Activated CD8-positive, alpha-beta T cell treated with anti-CD3 and anti-CD28 coated beads for 36 hours (primary cell): ENCODE measurements around the gene NDUFB5. TPM values are rescaled to one million over a fixed set of nuclear protein-coding genes. Genes with fewer than 3 reads are reported as not detected.

ENCODE experiments used
- ATAC-seq: fragments of 200-7000 bp; cut with Tn5 transposase; one replicate; pipeline ENCODE4 v1.10.0; 2021; ENCODE audit warnings: mild to moderate bottlenecking, moderate library complexity
- CTCF ChIA-PET: fragments of 350-600 bp; sonication (Branson Sonifier 250); formaldehyde crosslinking; loops from one replicate; lab custom pipeline; 2021; ENCODE audit warnings: antibody characterized with exemption; lab: Charles Lee
- POLR2A ChIA-PET: fragments of 350-600 bp; sonication (Branson Sonifier 250); formaldehyde crosslinking; loops from one replicate; lab custom pipeline; 2021; ENCODE audit warnings: antibody characterized with exemption; lab: Charles Lee
- DNase-seq: peaks from one replicate; pipeline ENCODE4 v3.0.0-alpha.2; 2020
- H3K27ac Mint-ChIP-seq: one replicate; pipeline ENCODE4 v1.8.0; 2021; ENCODE audit warnings: mild to moderate bottlenecking, mixed read lengths
- H3K27me3 Mint-ChIP-seq: one replicate; pipeline ENCODE4 v1.8.0; 2021; ENCODE audit warnings: mixed read lengths
- H3K36me3 Mint-ChIP-seq: one replicate; pipeline ENCODE4 v1.8.0; 2021; ENCODE audit warnings: low read depth, mixed read lengths
- H3K4me1 Mint-ChIP-seq: one replicate; pipeline ENCODE4 v1.8.0; 2021; ENCODE audit warnings: low read depth, mixed read lengths
- H3K4me3 Mint-ChIP-seq: one replicate; pipeline ENCODE4 v1.8.0; 2021; ENCODE audit warnings: mild to moderate bottlenecking, moderate library complexity, mixed read lengths
- H3K9me3 Mint-ChIP-seq: one replicate; pipeline ENCODE4 v1.8.0; 2021; ENCODE audit warnings: mixed read lengths
- intact Hi-C: fragments of 100-400 bp; cut with micrococcal nuclease; formaldehyde crosslinking; loops from one replicate; pipeline ENCODE4 v1.10.0; 2022
- total RNA-seq, 2 experiments: library from RNA; stranded (reverse); gene quantifications; one replicate each; pipeline ENCODE4 v1.2.3, GENCODE V29; 2021
- TF ChIP-seq, protein P1 (sequence below): fragments of 200-600 bp; IDR thresholded peaks from one replicate; pipeline ENCODE4 v1.8.0; 2022; ENCODE audit warnings: antibody characterized with exemption, mild to moderate bottlenecking

NDUFB5 gene
- total RNA-seq, 2 experiments from 2014 or later, result 110 to 113 TPM

DNA sequence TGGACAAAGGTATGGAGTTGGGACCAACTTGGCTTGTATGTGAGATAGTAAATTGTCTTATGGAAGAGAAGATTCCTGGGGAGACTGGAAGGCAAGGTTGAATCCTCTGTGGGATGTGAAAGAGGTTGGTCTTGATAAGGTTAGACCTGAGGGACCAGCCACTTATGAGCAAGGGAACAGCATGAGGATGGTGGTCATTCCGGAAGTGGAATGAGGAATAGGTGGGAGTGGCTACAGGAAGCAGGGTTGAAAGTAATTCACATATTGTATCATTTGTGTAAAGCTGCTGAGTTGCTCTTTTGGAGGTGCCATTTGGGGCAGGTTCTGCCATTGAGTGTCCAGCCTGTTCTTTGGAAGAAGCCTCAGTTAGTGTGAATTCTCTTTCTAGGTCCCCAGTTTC, 61.4 kb downstream of the NDUFB5 start:
- ChIA-PET CTCF (interaction anchor here (1.3 kb wide), 1 partner anchor 17 kb away, joined by 5 read pairs; no protein-coding TSS in a partner anchor), POLR2A (no interaction called here)
- H3K27ac Mint-ChIP-seq, result no peak overlapping the region
- no peaks in the 10 kb centered on the region for H3K27me3 Mint-ChIP-seq
- TF ChIP-seq, protein P1, sequence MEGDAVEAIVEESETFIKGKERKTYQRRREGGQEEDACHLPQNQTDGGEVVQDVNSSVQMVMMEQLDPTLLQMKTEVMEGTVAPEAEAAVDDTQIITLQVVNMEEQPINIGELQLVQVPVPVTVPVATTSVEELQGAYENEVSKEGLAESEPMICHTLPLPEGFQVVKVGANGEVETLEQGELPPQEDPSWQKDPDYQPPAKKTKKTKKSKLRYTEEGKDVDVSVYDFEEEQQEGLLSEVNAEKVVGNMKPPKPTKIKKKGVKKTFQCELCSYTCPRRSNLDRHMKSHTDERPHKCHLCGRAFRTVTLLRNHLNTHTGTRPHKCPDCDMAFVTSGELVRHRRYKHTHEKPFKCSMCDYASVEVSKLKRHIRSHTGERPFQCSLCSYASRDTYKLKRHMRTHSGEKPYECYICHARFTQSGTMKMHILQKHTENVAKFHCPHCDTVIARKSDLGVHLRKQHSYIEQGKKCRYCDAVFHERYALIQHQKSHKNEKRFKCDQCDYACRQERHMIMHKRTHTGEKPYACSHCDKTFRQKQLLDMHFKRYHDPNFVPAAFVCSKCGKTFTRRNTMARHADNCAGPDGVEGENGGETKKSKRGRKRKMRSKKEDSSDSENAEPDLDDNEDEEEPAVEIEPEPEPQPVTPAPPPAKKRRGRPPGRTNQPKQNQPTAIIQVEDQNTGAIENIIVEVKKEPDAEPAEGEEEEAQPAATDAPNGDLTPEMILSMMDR, result no peak
- no peak overlapping the region for H3K4me3 Mint-ChIP-seq
- intact Hi-C loops, result no loop called here
- no peak for DNase-seq
- no peak for ATAC-seq
- H3K36me3 Mint-ChIP-seq, result no peaks in the 10 kb centered on the region
- H3K4me1 Mint-ChIP-seq, result peaks cover 2% of the 10 kb centered on the region
- H3K9me3 Mint-ChIP-seq, result no peaks in the 10 kb centered on the region

DNA sequence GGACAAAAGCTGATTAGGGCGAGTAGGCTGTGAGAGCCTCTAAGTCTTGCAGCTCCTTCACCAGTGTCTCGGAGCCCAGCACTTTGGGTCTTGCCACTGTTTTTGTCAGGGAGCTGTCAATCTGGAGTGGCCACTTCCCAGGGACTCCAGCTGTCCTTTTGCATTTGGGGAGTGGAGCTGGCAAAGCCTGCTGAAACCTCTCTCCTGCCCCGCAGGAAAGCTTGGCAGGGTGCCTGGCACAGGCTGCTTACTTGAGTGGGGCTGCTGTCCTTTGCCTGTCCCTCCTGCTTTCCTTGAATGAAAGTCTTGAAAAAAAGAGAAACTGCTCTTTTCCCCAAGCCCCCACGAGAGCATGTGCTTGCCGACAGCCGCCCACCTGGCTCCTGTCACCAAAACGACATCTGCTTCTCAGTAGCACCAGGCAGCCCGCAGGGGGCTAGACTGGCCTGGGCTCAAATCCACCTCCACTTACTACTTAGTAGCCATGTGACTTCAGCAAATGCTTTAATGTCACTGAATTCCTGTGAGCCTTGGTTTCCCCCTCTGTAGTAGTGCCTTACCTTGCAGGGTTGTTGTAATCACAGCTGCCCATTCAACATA, 61.9 kb downstream of the NDUFB5 start:
- no peak for DNase-seq
- Mint-ChIP-seq H3K27ac (no peak overlapping the region), H3K4me1 (peaks cover 2% of the 10 kb centered on the region), H3K4me3 (no peak overlapping the region), H3K36me3 (no peaks in the 10 kb centered on the region), H3K9me3 (no peaks in the 10 kb centered on the region), H3K27me3 (no peaks in the 10 kb centered on the region)
- ChIA-PET CTCF (interaction anchor here (1.3 kb wide), 1 partner anchor 17 kb away, joined by 5 read pairs; no protein-coding TSS in a partner anchor), POLR2A (no interaction called here)
- ATAC-seq, result no peak
- intact Hi-C loops, result no loop called here
- TF ChIP-seq, protein P1, result no peak

DNA sequence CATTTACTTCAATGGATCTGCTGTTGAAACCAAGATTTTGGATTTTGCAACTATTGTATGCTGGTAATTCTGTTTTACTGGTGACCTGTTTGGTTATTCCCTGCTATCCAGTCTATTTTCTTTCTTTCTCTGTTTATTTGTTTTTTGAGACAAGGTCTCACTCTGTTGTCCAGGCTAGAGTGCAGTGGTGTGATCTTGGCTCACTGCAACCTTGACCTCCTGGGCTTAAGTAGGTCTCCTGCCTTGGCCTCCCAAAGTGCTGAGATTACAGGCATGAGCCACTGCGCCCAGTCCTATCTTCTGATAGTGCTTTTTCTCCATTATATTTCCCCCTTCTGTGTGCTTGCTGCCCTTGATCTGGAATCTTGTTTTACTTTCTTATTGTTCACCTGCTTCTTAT, 63.8 kb downstream of the NDUFB5 start:
- Mint-ChIP-seq H3K4me3 (no peak overlapping the region), H3K9me3 (no peaks in the 10 kb centered on the region), H3K36me3 (no peaks in the 10 kb centered on the region), H3K4me1 (peaks cover 2% of the 10 kb centered on the region), H3K27ac (no peak overlapping the region), H3K27me3 (no peaks in the 10 kb centered on the region)
- TF ChIP-seq, protein P1, result no peak
- POLR2A ChIA-PET, result no interaction called here
- ATAC-seq (no peak), DNase-seq (no peak)
- CTCF ChIA-PET, result no interaction called here
- intact Hi-C loops, result no loop called here

DNA sequence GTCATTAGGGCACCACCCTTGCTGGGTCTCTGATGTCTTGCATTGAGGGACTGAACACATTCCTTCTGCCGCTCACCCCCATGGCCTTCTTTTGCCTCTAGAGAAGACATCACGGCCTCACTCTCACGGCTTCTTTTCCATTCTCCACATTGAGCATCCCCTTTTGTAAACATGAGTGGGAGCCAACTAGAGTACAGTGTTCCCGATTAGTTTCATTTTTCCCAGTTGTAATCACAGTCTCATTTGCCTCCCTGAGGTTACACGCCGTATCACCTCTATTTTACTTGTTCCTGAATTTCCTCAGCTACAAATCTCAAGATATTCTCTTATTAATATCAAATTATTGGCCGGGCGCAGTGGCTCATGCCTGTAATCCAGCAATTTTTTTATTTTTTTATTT, 65.7 kb downstream of the NDUFB5 start:
- Mint-ChIP-seq H3K9me3 (no peaks in the 10 kb centered on the region), H3K36me3 (peaks cover 1% of the 10 kb centered on the region), H3K4me3 (no peak overlapping the region), H3K27me3 (no peaks in the 10 kb centered on the region), H3K27ac (no peak overlapping the region), H3K4me1 (peaks cover 3% of the 10 kb centered on the region)
- ATAC-seq, result no peak
- TF ChIP-seq, protein P1, result no peak
- intact Hi-C loops, result no loop called here
- no peak for DNase-seq
- POLR2A ChIA-PET, result no interaction called here
- CTCF ChIA-PET, result no interaction called here

DNA sequence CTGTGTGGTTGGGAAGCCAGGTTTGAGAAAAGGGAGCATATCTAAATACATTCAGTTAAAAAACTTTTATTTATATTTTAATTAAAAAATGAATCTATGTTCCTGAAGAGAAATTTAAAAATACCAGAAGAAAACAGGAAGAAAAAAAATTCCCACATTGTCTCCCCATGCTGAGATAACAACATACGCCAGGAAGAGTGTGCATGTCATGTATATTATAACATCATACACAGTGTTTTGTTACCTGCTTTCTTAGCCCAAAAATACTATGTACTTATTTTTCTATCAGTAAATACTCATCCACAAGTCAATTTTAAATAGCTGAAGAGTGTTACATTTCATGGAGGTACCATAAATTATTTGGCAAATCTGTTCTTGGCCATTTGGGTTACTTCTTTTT, 66.7 kb downstream of the NDUFB5 start:
- no peaks in the 10 kb centered on the region for H3K9me3 Mint-ChIP-seq
- CTCF ChIA-PET, result interaction anchor here (1.1 kb wide), 2 partner anchors 13 to 21 kb away, joined by 3 to 4 read pairs; no protein-coding TSS in a partner anchor
- intact Hi-C loops, result no loop called here
- ATAC-seq (no peak), DNase-seq (no peak)
- no peak overlapping the region for H3K27ac Mint-ChIP-seq
- no peaks in the 10 kb centered on the region for H3K27me3 Mint-ChIP-seq
- POLR2A ChIA-PET, result no interaction called here
- H3K4me1 Mint-ChIP-seq, result peaks cover 3% of the 10 kb centered on the region
- TF ChIP-seq, protein P1, result no peak
- no peak overlapping the region for H3K4me3 Mint-ChIP-seq
- peaks cover 1% of the 10 kb centered on the region for H3K36me3 Mint-ChIP-seq
